ENCODE results near the gene INPP4B.
"Not testable (repeated sequence)": the region's sequence is repeated elsewhere in the genome, so short reads cannot be mapped to it uniquely, and the experiment has no call there.

INPP4B gene

DNA sequence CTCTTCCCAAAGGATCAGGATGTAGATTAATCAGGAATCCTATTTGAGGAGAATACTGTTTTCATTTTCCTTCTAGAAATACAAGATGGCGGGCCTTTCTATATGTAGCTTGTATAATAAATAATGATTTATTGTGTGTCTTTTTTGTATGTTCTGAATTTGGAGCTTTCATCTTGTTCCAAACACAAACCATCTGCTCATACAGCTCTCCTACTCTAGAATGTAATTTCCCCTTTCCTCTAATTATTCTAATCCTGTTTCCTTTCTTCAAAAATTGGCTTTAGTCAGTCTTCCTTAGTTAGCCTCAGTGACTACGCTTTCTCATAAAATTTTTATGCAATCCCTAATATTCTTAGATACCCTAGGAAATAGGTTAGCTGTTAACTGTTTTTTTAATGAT lies 422.2 kb downstream of the INPP4B start:
- FAIRE-seq: no peak

GRCh38 chr4:142420311-142421095 lies 425.6 kb downstream of the INPP4B start:
- FAIRE-seq: no peak

More for the DNA sequence above, 422.2 kb downstream of the INPP4B start:
- no peak for DNase-seq (ENCODE audit: insufficient read length, low spot score)

DNA sequence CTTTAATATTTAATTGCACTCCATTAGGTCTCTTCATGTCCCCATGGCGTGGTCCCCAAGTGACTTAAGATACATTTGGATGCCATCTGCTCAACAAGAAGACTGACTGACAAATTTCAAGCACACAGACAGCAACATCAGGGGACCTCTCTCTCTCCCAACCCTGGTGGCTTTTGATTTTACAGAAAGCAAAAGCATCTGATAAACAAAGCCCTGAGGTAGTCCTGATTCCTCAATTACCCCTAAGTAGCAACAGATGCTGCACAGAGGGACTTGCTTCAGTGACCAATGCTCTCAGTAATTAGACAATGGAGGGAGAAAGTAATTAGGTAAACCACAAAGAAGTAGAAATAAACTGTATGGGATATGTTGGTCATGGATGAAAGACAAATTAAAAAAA lies 426.4 kb downstream of the INPP4B start:
- FAIRE-seq: no peak

More at GRCh38 chr4:142420311-142421095, 425.6 kb downstream of the INPP4B start:
- DNase-seq (ENCODE audit: insufficient read length, low spot score): no peak

DNA sequence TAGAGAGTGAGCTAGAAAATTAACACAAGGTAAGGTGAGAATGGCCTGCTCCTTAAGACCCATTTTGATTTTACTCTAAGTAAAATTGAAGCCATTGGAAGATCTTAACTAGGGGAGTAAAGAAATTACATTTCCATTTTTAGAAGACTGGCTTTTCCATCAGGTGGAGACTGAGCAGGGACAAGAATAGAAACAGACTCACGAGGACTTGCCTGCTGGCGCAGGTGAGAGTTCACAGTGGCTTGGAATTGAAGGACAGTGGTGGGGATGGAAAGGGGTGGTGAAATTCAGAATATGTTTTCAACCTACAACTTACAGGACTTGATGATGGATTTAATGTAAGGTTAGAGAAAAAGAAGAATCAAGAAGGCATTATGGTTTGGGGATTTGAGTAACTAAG lies 427.4 kb downstream of the INPP4B start:
- DNase-seq (ENCODE audit: insufficient read length, low spot score): no peak
- no peak for FAIRE-seq

More for the DNA sequence above, 426.4 kb downstream of the INPP4B start:
- no peak for DNase-seq (ENCODE audit: insufficient read length, low spot score)

DNA sequence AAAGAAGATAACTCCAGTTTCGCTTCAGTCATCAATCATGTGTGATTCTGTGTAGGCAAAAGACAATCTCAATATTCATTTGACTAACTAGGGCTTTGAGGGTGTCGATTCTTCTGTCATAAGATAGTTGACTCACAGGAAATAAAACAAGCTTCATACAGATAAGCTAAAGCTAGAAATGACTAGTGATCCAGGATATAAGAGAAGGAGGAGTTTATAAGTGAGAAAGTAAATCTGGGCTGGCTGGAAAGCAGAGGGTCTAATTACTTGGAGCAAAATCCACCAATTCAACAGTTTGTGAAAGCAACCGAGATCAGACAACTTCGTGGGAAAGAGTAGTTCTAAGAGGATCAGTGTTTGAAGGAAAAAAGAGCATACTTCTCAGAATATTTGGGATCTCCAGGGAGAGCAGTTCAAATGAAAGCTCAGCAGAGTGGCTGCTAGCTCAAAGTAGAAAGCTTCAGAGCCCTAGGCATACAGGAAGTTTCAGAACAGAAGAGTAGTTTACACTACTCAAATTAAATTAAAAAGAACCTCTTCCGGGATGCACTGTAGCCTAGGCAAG lies 429.3 kb downstream of the INPP4B start:
- FAIRE-seq (no peak), DNase-seq (ENCODE audit: insufficient read length, low spot score) (no peak)

- DNase-seq (ENCODE audit: insufficient read length, low spot score): no peak
- FAIRE-seq: no peak
Observed at GRCh38 chr4:142416121-142416520, 430.0 kb downstream of the INPP4B start.

- FAIRE-seq (no peak), DNase-seq (ENCODE audit: insufficient read length, low spot score) (no peak)
Observed at GRCh38 chr4:142414366-142414990, 431.6 kb downstream of the INPP4B start.

- DNase-seq (ENCODE audit: insufficient read length, low spot score): no peak
- no peak for FAIRE-seq
Observed at GRCh38 chr4:142413485-142413884, 432.6 kb downstream of the INPP4B start.

- FAIRE-seq: no peak
- DNase-seq (ENCODE audit: insufficient read length, low spot score): no peak
Observed at GRCh38 chr4:142411993-142412392, 434.1 kb downstream of the INPP4B start.

DNA sequence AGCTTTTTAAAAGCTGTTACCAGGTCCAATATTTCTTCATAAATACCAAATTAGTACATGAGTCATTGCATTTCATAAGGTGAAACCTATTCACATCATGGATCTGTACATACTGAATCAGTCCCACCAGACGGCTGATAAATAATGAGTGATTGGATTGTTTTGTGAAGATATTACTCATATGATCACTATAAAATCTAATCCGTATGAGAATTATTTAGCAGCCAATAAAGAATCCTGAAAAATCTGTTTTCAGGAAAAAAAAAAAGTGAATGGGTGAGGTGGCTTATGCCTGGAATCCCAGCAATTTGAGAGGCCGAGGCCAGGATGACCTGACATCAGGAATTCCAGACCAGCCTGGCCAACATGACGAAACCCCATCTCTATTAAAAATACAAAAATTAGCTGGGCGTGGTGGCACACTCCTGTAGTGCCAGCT lies 438.1 kb downstream of the INPP4B start:
- no peak for FAIRE-seq
- DNase-seq (ENCODE audit: insufficient read length, low spot score): peak; percentile 26

DNA sequence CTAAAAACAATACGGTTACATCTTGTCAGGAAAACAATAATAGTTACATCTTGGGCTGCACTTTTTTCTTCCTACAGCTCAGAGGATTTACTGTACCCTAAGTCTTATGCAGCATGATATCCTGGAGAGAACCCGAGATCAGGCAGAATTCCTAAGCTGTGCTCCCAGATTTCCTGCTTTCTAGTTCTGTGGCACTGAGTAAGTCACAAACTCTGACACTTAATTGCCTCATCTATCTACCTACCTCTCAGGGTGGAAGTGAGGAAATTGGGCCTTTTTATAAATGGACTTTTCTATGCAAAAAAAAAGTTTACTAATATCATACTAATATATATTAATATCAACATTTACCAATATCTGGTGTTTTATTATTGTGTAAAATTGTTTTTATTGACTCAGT lies 438.5 kb downstream of the INPP4B start:
- no peak for FAIRE-seq

DNA sequence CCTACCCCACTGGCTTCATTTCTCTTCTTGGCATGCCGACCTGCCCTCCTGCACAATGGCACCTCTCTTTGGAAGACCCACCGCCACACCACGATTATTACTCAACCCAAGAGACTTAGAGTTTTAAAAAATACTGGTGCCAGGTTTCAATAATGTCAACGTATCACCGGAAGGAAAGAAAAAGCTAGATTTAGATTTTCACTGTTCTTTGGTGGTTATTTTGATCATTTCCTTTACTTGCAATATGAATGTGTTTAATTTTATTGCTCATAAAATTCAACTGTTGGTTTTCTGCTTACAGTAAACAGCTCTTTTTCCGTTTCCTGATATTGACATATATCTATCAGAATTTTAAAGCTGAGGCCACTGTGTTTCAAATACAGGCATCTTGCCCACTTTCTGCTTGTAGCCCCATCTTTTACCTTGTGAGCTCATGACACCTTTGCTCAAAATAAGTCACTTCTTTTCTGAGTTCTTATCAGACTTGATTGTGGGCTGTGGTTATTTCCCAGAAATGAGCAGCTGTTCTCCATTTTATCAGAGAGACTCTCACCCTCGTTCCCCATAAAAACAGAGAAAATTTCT lies 439.1 kb downstream of the INPP4B start:
- DNase-seq (ENCODE audit: insufficient read length, low spot score): no peak

More for the DNA sequence above, 438.5 kb downstream of the INPP4B start:
- no peak for DNase-seq (ENCODE audit: insufficient read length, low spot score)

GRCh38 chr4:142406499-142406835 lies 439.6 kb downstream of the INPP4B start:
- DNase-seq (ENCODE audit: insufficient read length, low spot score): no peak
- FAIRE-seq: no peak

More for the DNA sequence above, 439.1 kb downstream of the INPP4B start:
- no peak for FAIRE-seq

DNA sequence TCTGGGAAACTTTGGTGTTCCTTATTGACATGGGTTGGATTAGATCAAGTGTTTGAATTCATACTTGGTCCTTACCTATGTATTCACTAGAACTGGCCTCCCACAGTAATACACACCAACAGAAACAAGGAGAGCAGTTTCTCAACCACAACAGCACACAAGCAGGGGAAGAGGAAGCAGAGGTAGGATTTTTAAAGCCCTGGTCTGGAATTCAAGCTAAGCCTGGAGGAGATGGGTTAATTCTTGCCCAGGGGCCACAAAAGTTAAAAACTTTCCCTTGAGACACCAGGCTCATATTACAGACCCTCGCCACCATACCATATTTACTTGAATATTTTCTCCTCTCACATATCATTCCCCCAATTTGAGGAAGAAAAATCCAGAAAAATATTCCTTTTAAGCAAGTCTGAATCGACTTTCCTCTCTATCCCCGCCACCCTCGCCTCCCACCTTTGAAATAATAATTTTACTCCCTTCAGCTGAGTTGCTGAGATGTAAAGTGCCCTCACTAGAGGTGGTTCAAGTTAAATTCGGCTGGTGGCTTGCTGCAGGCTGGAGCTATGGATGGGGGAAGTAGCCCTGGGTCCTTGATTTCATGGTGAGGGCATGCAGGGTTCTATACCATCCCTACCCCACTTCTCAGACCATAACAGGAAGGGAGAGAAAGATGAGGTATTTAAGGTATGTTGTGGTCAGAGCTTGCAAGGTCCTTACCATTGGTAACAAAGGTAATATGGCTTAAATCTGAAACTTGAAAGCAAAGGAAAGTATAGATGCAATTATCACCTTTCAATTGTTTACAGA lies 440.2 kb downstream of the INPP4B start:
- peak; percentile 81 for FAIRE-seq
- DNase-seq (ENCODE audit: insufficient read length, low spot score): peak; percentile 35

- FAIRE-seq: peak; percentile 26
- DNase-seq (ENCODE audit: insufficient read length, low spot score): peak; percentile 19
Observed at GRCh38 chr4:142405021-142405694, 440.9 kb downstream of the INPP4B start.

GRCh38 chr4:142404191-142404611 lies 441.9 kb downstream of the INPP4B start:
- DNase-seq (ENCODE audit: insufficient read length, low spot score): peak; percentile 22
- FAIRE-seq: no peak

GRCh38 chr4:142402900-142403299 lies 443.2 kb downstream of the INPP4B start:
- no peak for DNase-seq (ENCODE audit: insufficient read length, low spot score)
- no peak for FAIRE-seq

- no peak for FAIRE-seq
Observed at GRCh38 chr4:142402156-142402555, 443.9 kb downstream of the INPP4B start.

DNA sequence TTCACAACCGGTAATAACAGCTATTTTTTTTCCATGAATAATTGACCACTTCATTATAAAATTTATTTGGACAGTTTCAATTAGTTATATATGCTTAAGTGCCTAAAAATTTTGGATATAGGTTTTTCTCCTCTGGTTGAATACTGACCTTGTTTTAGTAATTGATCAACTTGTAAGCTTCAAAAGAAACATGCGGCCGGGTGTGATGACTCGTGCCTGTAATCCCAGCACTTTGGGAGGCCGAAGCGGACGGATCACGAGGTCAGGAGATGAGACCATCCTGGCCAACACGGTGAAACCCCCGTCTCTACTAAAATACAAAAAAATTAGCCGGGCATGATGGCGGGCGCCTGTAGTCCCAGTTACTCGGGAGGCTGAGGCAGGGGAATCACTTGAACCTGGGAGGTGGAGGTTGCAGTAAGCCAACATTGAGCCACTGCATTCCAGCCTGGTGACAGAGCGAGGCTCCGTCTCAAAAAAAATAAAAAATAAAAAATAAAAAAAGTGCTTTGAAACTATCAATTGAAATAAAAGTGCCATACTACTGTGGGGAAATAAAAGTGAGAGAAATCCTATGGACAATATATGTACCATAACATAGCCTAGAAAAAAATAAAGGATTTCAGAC lies 448.6 kb downstream of the INPP4B start:
- DNase-seq (ENCODE audit: insufficient read length, low spot score); FAIRE-seq: not testable (repeated sequence)

More at GRCh38 chr4:142402156-142402555, 443.9 kb downstream of the INPP4B start:
- no peak for DNase-seq (ENCODE audit: insufficient read length, low spot score)

Data from HTR-8/SVneo (cell line).